Liver (tissue), 9 donors: ENCODE results near the gene GHDC. TPM values are rescaled to one million over a fixed set of nuclear protein-coding genes. Genes with fewer than 3 reads are reported as not detected.

Source experiments
- DNase-seq: peaks from one replicate; pipeline ENCODE4 v3.0.0-alpha.2; 2017; ENCODE audit warnings: low spot score
- H3K27ac ChIP-seq, 2 donors: one replicate each; pipeline ENCODE4 v1.7.0; 2013; ENCODE audit warnings: inconsistent platforms in 2 of 2, low read length in 2 of 2, control low read depth in 1 of 2, low read depth in 1 of 2, mild to moderate bottlenecking in 1 of 2
- H3K27me3 ChIP-seq, 4 donors: one replicate each; pipeline versions ENCODE4 v1.6.1 to v1.7.0; 2013; ENCODE audit warnings: low read length in 3 of 4, inconsistent platforms in 1 of 4, mild to moderate bottlenecking in 1 of 4, moderate library complexity in 1 of 4; ENCODE audit not compliant: control insufficient read depth in 4 of 4, insufficient read depth in 4 of 4
- H3K36me3 ChIP-seq, 4 donors: one replicate each; pipeline versions ENCODE4 v1.6.1 to v1.7.0; 2013; ENCODE audit warnings: low read length in 3 of 4, mild to moderate bottlenecking in 3 of 4, low read depth in 1 of 4, moderate library complexity in 1 of 4; ENCODE audit not compliant: control insufficient read depth in 4 of 4, insufficient read depth in 3 of 4
- H3K4me1 ChIP-seq, 4 donors: one replicate each; pipeline versions ENCODE4 v1.6.1 to v1.7.0; 2013; ENCODE audit warnings: low read length in 3 of 4, mild to moderate bottlenecking in 3 of 4, moderate library complexity in 1 of 4; ENCODE audit not compliant: control insufficient read depth in 4 of 4, insufficient read depth in 4 of 4
- H3K4me3 ChIP-seq, 3 donors: one replicate each; pipeline versions ENCODE4 v1.6.1 to v1.7.0; 2013; ENCODE audit warnings: low read length in 3 of 3, control low read depth in 1 of 3, low read depth in 1 of 3, mild to moderate bottlenecking in 1 of 3
- H3K9ac ChIP-seq, 2 donors: one replicate each; pipeline ENCODE4 v1.7.0; 2013; ENCODE audit warnings: low read length in 2 of 2, mild to moderate bottlenecking in 2 of 2, moderate library complexity in 2 of 2, control low read depth in 1 of 2, low read depth in 1 of 2
- H3K9me3 ChIP-seq, 4 donors: one replicate each; pipeline versions ENCODE4 v1.6.1 to v1.7.0; 2013; ENCODE audit warnings: low read length in 3 of 4; ENCODE audit not compliant: control insufficient read depth in 4 of 4
- EGR1 ChIP-seq, 2 donors: IDR thresholded peaks; 2 replicates each; pipeline ENCODE4 v1.6.1; 2016 to 2018; ENCODE audit warnings: antibody characterized with exemption in 2 of 2, low read depth in 2 of 2
- FOXA1 ChIP-seq: IDR thresholded peaks from 2 replicates; pipeline ENCODE4 v1.6.1; 2016; ENCODE audit warnings: antibody characterized with exemption
- FOXA2 ChIP-seq: IDR thresholded peaks from 2 replicates; pipeline ENCODE4 v1.6.1; 2016; ENCODE audit warnings: antibody characterized with exemption
- GABPA ChIP-seq, 2 donors: IDR thresholded peaks in 1 of 2; conservative IDR thresholded peaks in 1 of 2; 2 replicates each; pipeline ENCODE4 v1.6.1; 2016; ENCODE audit warnings: antibody characterized with exemption in 2 of 2, mild to moderate bottlenecking in 1 of 2, moderate library complexity in 1 of 2
- HNF4A ChIP-seq, 2 donors: conservative IDR thresholded peaks; 2 replicates each; pipeline ENCODE4 v1.6.1; 2016; ENCODE audit warnings: antibody characterized with exemption in 2 of 2, mild to moderate bottlenecking in 2 of 2
- HNF4G ChIP-seq: IDR thresholded peaks from 2 replicates; pipeline ENCODE4 v1.6.1; 2016; ENCODE audit warnings: antibody characterized with exemption
- JUND ChIP-seq, 2 donors: IDR thresholded peaks; 2 replicates each; pipeline ENCODE4 v1.6.1; 2016; ENCODE audit warnings: antibody characterized with exemption in 2 of 2
- NR2F2 ChIP-seq: IDR thresholded peaks from 2 replicates; pipeline ENCODE4 v1.6.1; 2016; ENCODE audit warnings: antibody characterized with exemption
- RAD21 ChIP-seq, 2 donors: IDR thresholded peaks; 2 replicates each; pipeline ENCODE4 v1.6.1; 2016; ENCODE audit warnings: antibody characterized with exemption in 2 of 2, mild to moderate bottlenecking in 2 of 2
- RXRA ChIP-seq, 2 donors: IDR thresholded peaks; 2 replicates each; pipeline ENCODE4 v1.6.1; 2017 to 2018; ENCODE audit warnings: antibody characterized with exemption in 2 of 2, mild to moderate bottlenecking in 1 of 2
- SP1 ChIP-seq: IDR thresholded peaks from 2 replicates; pipeline ENCODE4 v1.6.1; 2018; ENCODE audit warnings: antibody characterized with exemption, mild to moderate bottlenecking
- TAF1 ChIP-seq: conservative IDR thresholded peaks from 2 replicates; pipeline ENCODE4 v1.6.1; 2016; ENCODE audit warnings: antibody characterized with exemption, mild to moderate bottlenecking
- YY1 ChIP-seq: IDR thresholded peaks from 2 replicates; pipeline ENCODE4 v1.6.1; 2016; ENCODE audit warnings: antibody characterized with exemption, mild to moderate bottlenecking
- WGBS: extraction: QIAGEN DNeasy Blood & Tissue Kit; methylation state at CpG from one replicate; pipeline ENCODE4 v1.1.7; 2013; 5-methylcytosine and 5-hydroxymethylcytosine counted together
- polyA plus RNA-seq, 2 donors: library from polyadenylated mRNA; stranded (reverse) in 1 of 2; unstranded in 1 of 2; fragments of 200-250 nt in 1 of 2; fragments of >200 nt in 1 of 2; fragmentation: Nextera tagmentation in 1 of 2; extraction: Ambion mirVana in 1 of 2; gene quantifications; one replicate each; pipeline versions ENCODE4 v1.2.1 to v1.2.3, GENCODE V29; 2013 to 2015
- total RNA-seq, 2 donors: library from RNA; depleted of rRNA; stranded (reverse); fragments of >200 nt; gene quantifications; one replicate each; pipeline ENCODE4 v1.2.3, GENCODE V29; 2014
- TF ChIP-seq, protein P1 (sequence below): IDR thresholded peaks from 2 replicates; pipeline ENCODE4 v1.6.1; 2016; ENCODE audit warnings: antibody characterized with exemption
- TF ChIP-seq, protein P2 (sequence below): fragments of 150-350 bp; IDR thresholded peaks from 2 replicates; pipeline ENCODE4 v1.5.1; 2017; ENCODE audit warnings: improper control_type of control experiment, low read depth, low read length; ENCODE audit not compliant: missing input control
- TF ChIP-seq, protein P3 (sequence below): IDR thresholded peaks from 2 replicates; pipeline ENCODE4 v1.6.1; 2016; ENCODE audit warnings: antibody characterized with exemption, mild to moderate bottlenecking
- TF ChIP-seq, protein P4 (sequence below): IDR thresholded peaks from 2 replicates; pipeline ENCODE4 v1.6.1; 2016; ENCODE audit warnings: antibody characterized with exemption
- TF ChIP-seq, protein P5 (sequence below): IDR thresholded peaks from 2 replicates; pipeline ENCODE4 v1.6.1; 2016; ENCODE audit warnings: antibody characterized with exemption
- donor health status: healthy.
- donor health status: healthy.
- donor health status: healthy.
- donor health status: healthy.
- donor health status: healthy.

GHDC gene
- total and polyA plus RNA-seq, 4 donors: 10.0 to 17.6 (median 12.3) TPM

DNA sequence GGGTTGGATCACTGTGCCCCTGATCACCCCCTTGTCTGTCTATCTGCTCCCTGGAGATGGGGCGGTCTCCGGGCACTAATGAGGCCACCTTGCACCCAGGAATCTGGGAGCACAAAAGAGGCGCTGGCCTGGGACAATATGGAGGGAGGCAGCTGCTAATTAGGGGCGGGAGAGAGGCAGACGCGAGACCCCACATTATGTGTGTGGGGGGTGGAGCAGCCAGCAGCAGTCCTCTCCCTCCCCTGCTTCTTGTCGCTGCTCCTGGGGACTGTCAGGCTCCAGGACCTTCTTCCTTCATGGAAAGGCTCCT lies 8.7 kb downstream of the GHDC start:
- TF ChIP-seq RXRA (IDR thresholded peaks at IDR 0.05) (no peak), JUND (IDR thresholded peaks at IDR 0.05) (no peak), YY1 (no peak), HNF4A (conservative IDR thresholded peaks at IDR 0.05) (no peak), GABPA (IDR thresholded peaks at IDR 0.05 in 1 of 2, conservative IDR thresholded peaks at IDR 0.05 in 1 of 2) (no peak), HNF4G (no peak)
- WGBS: 87% methylated on average over 7 of the region's 7 CpGs

DNA sequence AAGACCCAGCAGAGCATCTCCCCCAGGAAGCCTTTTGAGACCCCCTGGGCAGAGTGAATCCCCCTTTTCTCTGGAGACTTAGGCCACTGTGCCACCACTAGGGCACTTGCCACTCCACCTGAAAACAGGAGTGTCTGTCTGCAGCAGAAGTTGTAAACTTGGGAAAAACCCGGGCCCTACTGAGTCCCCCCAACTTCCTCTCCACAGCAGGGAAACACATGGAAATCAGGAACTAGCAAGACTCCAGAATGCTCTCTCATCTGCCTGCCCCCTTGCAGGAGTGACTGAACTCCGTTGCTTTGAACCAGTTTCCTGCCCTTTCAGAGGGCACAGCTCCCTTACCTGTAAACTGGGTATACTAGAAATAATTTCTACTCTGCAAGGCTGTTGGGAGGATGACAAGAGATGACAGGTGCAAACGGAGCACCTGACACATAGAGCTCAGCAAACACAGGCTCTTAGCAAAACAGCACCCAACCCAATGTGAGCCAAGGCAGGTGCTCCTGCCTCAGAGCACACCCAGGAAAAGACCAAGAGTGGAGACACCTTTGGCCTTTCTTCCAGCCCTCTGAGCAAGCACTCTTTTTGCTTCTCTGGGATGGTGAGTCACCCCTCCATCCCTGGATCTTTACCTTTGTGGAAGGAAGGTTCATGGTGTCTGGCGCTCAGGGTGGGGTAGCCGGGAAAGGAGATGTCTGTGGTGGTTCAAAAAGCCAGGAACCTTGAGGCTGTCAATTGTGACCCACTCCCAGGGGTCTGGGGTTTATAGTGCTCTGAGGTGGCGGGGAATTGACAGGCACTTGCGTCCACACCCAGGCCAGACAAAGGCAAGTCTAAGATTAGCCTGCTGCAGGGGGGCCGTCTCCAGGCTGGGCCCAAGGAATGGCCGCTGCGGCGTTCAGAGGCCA lies 9.3 kb downstream of the GHDC start, which contains the start of gene HCRT:
TSS of gene HCRT (minus strand) at position 740 of the 908 bp plus-strand sequence. CDS start at position 653, 87 bp downstream.
- Histone ChIP-seq H3K4me1 (peaks cover 6 to 27% (median 17%) of the 10 kb centered on the region in 4 donors), H3K4me3 (peak within 1 kb of the TSS in 1 of 3 donors; percentile 45), H3K9ac (no peak within 1 kb of the TSS), H3K27me3 (peaks cover 0 to 3% (median 0%) of the 10 kb centered on the region in 4 donors), H3K27ac (peak within 1 kb of the TSS in 1 of 2 donors; percentile 35), H3K36me3 (no peaks in the 10 kb centered on the region), H3K9me3 (no peaks in the 10 kb centered on the region)
- TF ChIP-seq EGR1 (IDR thresholded peaks at IDR 0.05; ENCODE audit: low read depth in 2 of 2) (no peak), TAF1 (no peak), FOXA2 (no peak), SP1 (no peak), RAD21 (IDR thresholded peaks at IDR 0.05) (no peak), YY1 (no peak), JUND (IDR thresholded peaks at IDR 0.05) (no peak), HNF4A (conservative IDR thresholded peaks at IDR 0.05) (no peak), NR2F2 (no peak), RXRA (IDR thresholded peaks at IDR 0.05) (no peak), FOXA1 (no peak), GABPA (IDR thresholded peaks at IDR 0.05 in 1 of 2, conservative IDR thresholded peaks at IDR 0.05 in 1 of 2) (no peak), HNF4G (no peak)
- TF ChIP-seq, protein P1, sequence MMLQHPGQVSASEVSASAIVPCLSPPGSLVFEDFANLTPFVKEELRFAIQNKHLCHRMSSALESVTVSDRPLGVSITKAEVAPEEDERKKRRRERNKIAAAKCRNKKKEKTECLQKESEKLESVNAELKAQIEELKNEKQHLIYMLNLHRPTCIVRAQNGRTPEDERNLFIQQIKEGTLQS: no peak
- TF ChIP-seq, protein P2, sequence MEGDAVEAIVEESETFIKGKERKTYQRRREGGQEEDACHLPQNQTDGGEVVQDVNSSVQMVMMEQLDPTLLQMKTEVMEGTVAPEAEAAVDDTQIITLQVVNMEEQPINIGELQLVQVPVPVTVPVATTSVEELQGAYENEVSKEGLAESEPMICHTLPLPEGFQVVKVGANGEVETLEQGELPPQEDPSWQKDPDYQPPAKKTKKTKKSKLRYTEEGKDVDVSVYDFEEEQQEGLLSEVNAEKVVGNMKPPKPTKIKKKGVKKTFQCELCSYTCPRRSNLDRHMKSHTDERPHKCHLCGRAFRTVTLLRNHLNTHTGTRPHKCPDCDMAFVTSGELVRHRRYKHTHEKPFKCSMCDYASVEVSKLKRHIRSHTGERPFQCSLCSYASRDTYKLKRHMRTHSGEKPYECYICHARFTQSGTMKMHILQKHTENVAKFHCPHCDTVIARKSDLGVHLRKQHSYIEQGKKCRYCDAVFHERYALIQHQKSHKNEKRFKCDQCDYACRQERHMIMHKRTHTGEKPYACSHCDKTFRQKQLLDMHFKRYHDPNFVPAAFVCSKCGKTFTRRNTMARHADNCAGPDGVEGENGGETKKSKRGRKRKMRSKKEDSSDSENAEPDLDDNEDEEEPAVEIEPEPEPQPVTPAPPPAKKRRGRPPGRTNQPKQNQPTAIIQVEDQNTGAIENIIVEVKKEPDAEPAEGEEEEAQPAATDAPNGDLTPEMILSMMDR: no peak
- TF ChIP-seq, protein P3, sequence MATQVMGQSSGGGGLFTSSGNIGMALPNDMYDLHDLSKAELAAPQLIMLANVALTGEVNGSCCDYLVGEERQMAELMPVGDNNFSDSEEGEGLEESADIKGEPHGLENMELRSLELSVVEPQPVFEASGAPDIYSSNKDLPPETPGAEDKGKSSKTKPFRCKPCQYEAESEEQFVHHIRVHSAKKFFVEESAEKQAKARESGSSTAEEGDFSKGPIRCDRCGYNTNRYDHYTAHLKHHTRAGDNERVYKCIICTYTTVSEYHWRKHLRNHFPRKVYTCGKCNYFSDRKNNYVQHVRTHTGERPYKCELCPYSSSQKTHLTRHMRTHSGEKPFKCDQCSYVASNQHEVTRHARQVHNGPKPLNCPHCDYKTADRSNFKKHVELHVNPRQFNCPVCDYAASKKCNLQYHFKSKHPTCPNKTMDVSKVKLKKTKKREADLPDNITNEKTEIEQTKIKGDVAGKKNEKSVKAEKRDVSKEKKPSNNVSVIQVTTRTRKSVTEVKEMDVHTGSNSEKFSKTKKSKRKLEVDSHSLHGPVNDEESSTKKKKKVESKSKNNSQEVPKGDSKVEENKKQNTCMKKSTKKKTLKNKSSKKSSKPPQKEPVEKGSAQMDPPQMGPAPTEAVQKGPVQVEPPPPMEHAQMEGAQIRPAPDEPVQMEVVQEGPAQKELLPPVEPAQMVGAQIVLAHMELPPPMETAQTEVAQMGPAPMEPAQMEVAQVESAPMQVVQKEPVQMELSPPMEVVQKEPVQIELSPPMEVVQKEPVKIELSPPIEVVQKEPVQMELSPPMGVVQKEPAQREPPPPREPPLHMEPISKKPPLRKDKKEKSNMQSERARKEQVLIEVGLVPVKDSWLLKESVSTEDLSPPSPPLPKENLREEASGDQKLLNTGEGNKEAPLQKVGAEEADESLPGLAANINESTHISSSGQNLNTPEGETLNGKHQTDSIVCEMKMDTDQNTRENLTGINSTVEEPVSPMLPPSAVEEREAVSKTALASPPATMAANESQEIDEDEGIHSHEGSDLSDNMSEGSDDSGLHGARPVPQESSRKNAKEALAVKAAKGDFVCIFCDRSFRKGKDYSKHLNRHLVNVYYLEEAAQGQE: no peak
- TF ChIP-seq, protein P4, sequence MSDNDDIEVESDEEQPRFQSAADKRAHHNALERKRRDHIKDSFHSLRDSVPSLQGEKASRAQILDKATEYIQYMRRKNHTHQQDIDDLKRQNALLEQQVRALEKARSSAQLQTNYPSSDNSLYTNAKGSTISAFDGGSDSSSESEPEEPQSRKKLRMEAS: no peak
- TF ChIP-seq, protein P5, sequence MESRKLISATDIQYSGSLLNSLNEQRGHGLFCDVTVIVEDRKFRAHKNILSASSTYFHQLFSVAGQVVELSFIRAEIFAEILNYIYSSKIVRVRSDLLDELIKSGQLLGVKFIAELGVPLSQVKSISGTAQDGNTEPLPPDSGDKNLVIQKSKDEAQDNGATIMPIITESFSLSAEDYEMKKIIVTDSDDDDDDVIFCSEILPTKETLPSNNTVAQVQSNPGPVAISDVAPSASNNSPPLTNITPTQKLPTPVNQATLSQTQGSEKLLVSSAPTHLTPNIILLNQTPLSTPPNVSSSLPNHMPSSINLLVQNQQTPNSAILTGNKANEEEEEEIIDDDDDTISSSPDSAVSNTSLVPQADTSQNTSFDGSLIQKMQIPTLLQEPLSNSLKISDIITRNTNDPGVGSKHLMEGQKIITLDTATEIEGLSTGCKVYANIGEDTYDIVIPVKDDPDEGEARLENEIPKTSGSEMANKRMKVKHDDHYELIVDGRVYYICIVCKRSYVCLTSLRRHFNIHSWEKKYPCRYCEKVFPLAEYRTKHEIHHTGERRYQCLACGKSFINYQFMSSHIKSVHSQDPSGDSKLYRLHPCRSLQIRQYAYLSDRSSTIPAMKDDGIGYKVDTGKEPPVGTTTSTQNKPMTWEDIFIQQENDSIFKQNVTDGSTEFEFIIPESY: no peak
- DNase-seq: no peak
- WGBS: 84% methylated on average over 11 of the region's 11 CpGs

More for the DNA sequence above, 8.7 kb downstream of the GHDC start:
- DNase-seq: no peak
- Histone ChIP-seq H3K9ac (no peak overlapping the region), H3K9me3 (no peaks in the 10 kb centered on the region), H3K36me3 (no peaks in the 10 kb centered on the region), H3K4me1 (peaks cover 6 to 23% (median 16%) of the 10 kb centered on the region in 4 donors), H3K27me3 (peaks cover 0 to 3% (median 0%) of the 10 kb centered on the region in 4 donors), H3K4me3 (no peak overlapping the region), H3K27ac (no peak overlapping the region)
